Measurements from ENCODE around the gene CYP27B1. TPM values are rescaled to one million over a fixed set of nuclear protein-coding genes. Genes with fewer than 3 reads are reported as not detected.
"Not testable (repeated sequence)": the region's sequence is repeated elsewhere in the genome, so short reads cannot be mapped to it uniquely, and the experiment has no call there.

CYP27B1 gene
- total and polyA plus RNA-seq, 4 donors = 0.05 to 1.6 (median 0.17) TPM

- H3K27me3 ChIP-seq (ENCODE audit: control insufficient read depth in 4 of 4, insufficient read depth in 4 of 4, low read length in 3 of 4) = no peaks in the 10 kb centered on the region
- H3K36me3 ChIP-seq (ENCODE audit: control insufficient read depth in 4 of 4, insufficient read depth in 3 of 4, low read depth in 1 of 4, low read length in 3 of 4) = peaks cover 7 to 38% (median 32%) of the 10 kb centered on the region in 4 donors
- H3K9ac ChIP-seq (ENCODE audit: low read depth in 1 of 2, low read length in 2 of 2) = no peak overlapping the region
- H3K4me1 ChIP-seq (ENCODE audit: control insufficient read depth in 4 of 4, insufficient read depth in 4 of 4, low read length in 3 of 4) = peaks cover 0 to 14% (median 9%) of the 10 kb centered on the region in 4 donors
- 64% methylated on average over 11 of the region's 11 CpGs for WGBS
- DNase-seq (ENCODE audit: low spot score) = no peak
- no peak overlapping the region for H3K27ac ChIP-seq (ENCODE audit: low read depth in 1 of 2, low read length in 2 of 2)
- H3K4me3 ChIP-seq (ENCODE audit: low read depth in 1 of 3, low read length in 3 of 3) = no peak overlapping the region
- TF ChIP-seq MAX (IDR thresholded peaks at IDR 0.05) (no peak), JUND (IDR thresholded peaks at IDR 0.05) (no peak), RAD21 (IDR thresholded peaks at IDR 0.05) (no peak)
- no peaks in the 10 kb centered on the region for H3K9me3 ChIP-seq (ENCODE audit: control insufficient read depth in 4 of 4, low read length in 3 of 4)
Observed at GRCh38 chr12:57722716-57723629, 43.9 kb downstream of the CYP27B1 start.

GRCh38 chr12:57721846-57722608 lies 44.9 kb downstream of the CYP27B1 start:
- not testable (repeated sequence) for H3K9me3 ChIP-seq (ENCODE audit: control insufficient read depth in 4 of 4, low read length in 3 of 4); H3K27me3 ChIP-seq (ENCODE audit: control insufficient read depth in 4 of 4, insufficient read depth in 4 of 4, low read length in 3 of 4); DNase-seq (ENCODE audit: low spot score); H3K4me3 ChIP-seq (ENCODE audit: low read depth in 1 of 3, low read length in 3 of 3); H3K9ac ChIP-seq (ENCODE audit: low read depth in 1 of 2, low read length in 2 of 2); H3K27ac ChIP-seq (ENCODE audit: low read depth in 1 of 2, low read length in 2 of 2); H3K4me1 ChIP-seq (ENCODE audit: control insufficient read depth in 4 of 4, insufficient read depth in 4 of 4, low read length in 3 of 4)
- peaks cover 7 to 44% (median 38%) of the 10 kb centered on the region in 4 donors for H3K36me3 ChIP-seq (ENCODE audit: control insufficient read depth in 4 of 4, insufficient read depth in 3 of 4, low read depth in 1 of 4, low read length in 3 of 4)
- WGBS = 94% methylated on average over 16 of the region's 16 CpGs

- peaks cover 12 to 56% (median 49%) of the 10 kb centered on the region in 4 donors for H3K36me3 ChIP-seq (ENCODE audit: control insufficient read depth in 4 of 4, insufficient read depth in 3 of 4, low read depth in 1 of 4, low read length in 3 of 4)
- no peak for DNase-seq (ENCODE audit: low spot score)
- no peaks in the 10 kb centered on the region for H3K9me3 ChIP-seq (ENCODE audit: control insufficient read depth in 4 of 4, low read length in 3 of 4)
- 92% methylated on average over 11 of the region's 11 CpGs for WGBS
- H3K27ac ChIP-seq (ENCODE audit: low read depth in 1 of 2, low read length in 2 of 2) = no peak overlapping the region
- TF ChIP-seq JUND (IDR thresholded peaks at IDR 0.05) = no peak
- no peak for TF ChIP-seq EGR1 (IDR thresholded peaks at IDR 0.05; ENCODE audit: low read depth in 2 of 2)
- no peak for TF ChIP-seq ATF3 (IDR thresholded peaks at IDR 0.05)
- TF ChIP-seq FOXA2 (IDR thresholded peaks at IDR 0.05) = no peak
- TF ChIP-seq ZBTB33 (IDR thresholded peaks at IDR 0.05) = no peak
- no peak for TF ChIP-seq MAX (IDR thresholded peaks at IDR 0.05)
- no peak for TF ChIP-seq FOXA1 (IDR thresholded peaks at IDR 0.05)
- TF ChIP-seq YY1 (IDR thresholded peaks at IDR 0.05) = no peak
- no peak for TF ChIP-seq SP1 (IDR thresholded peaks at IDR 0.05)
- TF ChIP-seq CTCF (IDR thresholded peaks at IDR 0.05; ENCODE audit: low read depth, low read length, missing input control) = no peak
- TF ChIP-seq REST (IDR thresholded peaks at IDR 0.05) = no peak
- TF ChIP-seq TAF1 (conservative IDR thresholded peaks at IDR 0.05) = no peak
- no peak for TF ChIP-seq GABPA (IDR thresholded peaks at IDR 0.05 in 1 of 2, conservative IDR thresholded peaks at IDR 0.05 in 1 of 2)
- no peaks in the 10 kb centered on the region for H3K27me3 ChIP-seq (ENCODE audit: control insufficient read depth in 4 of 4, insufficient read depth in 4 of 4, low read length in 3 of 4)
- no peak overlapping the region for H3K4me3 ChIP-seq (ENCODE audit: low read depth in 1 of 3, low read length in 3 of 3)
- H3K9ac ChIP-seq (ENCODE audit: low read depth in 1 of 2, low read length in 2 of 2) = no peak overlapping the region
- peaks cover 0 to 2% (median under 1%) of the 10 kb centered on the region in 4 donors for H3K4me1 ChIP-seq (ENCODE audit: control insufficient read depth in 4 of 4, insufficient read depth in 4 of 4, low read length in 3 of 4)
Observed at GRCh38 chr12:57720606-57721595, 46.0 kb downstream of the CYP27B1 start.

All from liver (tissue), 9 donors.